ENCODE measurements around the gene PPHLN1. TPM values are rescaled to one million over a fixed set of nuclear protein-coding genes. Genes with fewer than 3 reads are reported as not detected.

PPHLN1 gene
- total and polyA plus RNA-seq, 2 donors (not counting 1 experiment from before 2014, with no cell fraction given), result 48.8 to 104 TPM

- no peaks in the 10 kb centered on the region for H3K9me3 ChIP-seq (ENCODE audit: control extremely low read depth in 1 of 3, control insufficient read depth in 2 of 3, insufficient read depth in 1 of 3, low read length in 2 of 3)
- TF ChIP-seq CTCF (IDR thresholded peaks at IDR 0.05) (no peak), EZH2 (IDR thresholded peaks at IDR 0.05; ENCODE audit: borderline replicate concordance, insufficient read depth, low read depth, low read length, poor library complexity, severe bottlenecking) (no peak)
- Mint-ChIP-seq H3K27ac (no peak overlapping the region), H3K4me3 (no peak overlapping the region), H3K27me3 (peaks cover 15% of the 10 kb centered on the region), H3K4me1 (peaks cover 8% of the 10 kb centered on the region), H3K9me3 (ENCODE audit: insufficient read depth) (no peaks in the 10 kb centered on the region)
- H3K36me3 ChIP-seq (replicated peaks in 1 of 2; ENCODE audit: control extremely low read depth in 1 of 2, control insufficient read depth in 1 of 2, extremely low read depth in 1 of 2, insufficient read depth in 2 of 2, low read length in 1 of 2), result no peaks in the 10 kb centered on the region
- no peak overlapping the region for H3K4me2 ChIP-seq (replicated peaks; ENCODE audit: low read depth, low read length, poor library complexity, severe bottlenecking)
- H2AFZ ChIP-seq (ENCODE audit: insufficient read depth, low read depth, low read length, poor library complexity, severe bottlenecking), result no peak overlapping the region
- POLR2A ChIA-PET, result no interaction called here
- no peak for DNase-seq
- no peak overlapping the region for H3K4me3 ChIP-seq (ENCODE audit: control extremely low read depth in 1 of 5, extremely low read depth in 1 of 5, insufficient read depth in 1 of 5, low read depth in 2 of 5, low read length in 4 of 5)
- H3K27ac ChIP-seq (ENCODE audit: low read length in 2 of 2), result no peak overlapping the region
- CTCF ChIA-PET, result no interaction called here
- H3K27me3 ChIP-seq (replicated peaks in 1 of 4; ENCODE audit: control extremely low read depth in 1 of 4, control insufficient read depth in 3 of 4, insufficient read depth in 4 of 4, low read length in 3 of 4), result peaks cover 0 to 2% (median 0%) of the 10 kb centered on the region in 4 experiments
- no peaks in the 10 kb centered on the region for H3K79me2 ChIP-seq (ENCODE audit: control insufficient read depth, insufficient read depth, low read length)
- H3K4me1 ChIP-seq (ENCODE audit: control insufficient read depth in 2 of 2, insufficient read depth in 2 of 2, low read length in 2 of 2), result peaks cover 6 to 8% of the 10 kb centered on the region in 2 donors
- intact Hi-C loops (cut with micrococcal nuclease), result no loop called here
- H3K9ac ChIP-seq (ENCODE audit: low read length), result no peak overlapping the region
- no peak for ATAC-seq (ENCODE audit: low read depth)
- no CpG with 5 or more reads among the region's 3 CpGs for WGBS (ENCODE audit: insufficient coverage)
- no peaks in the 10 kb centered on the region for H4K20me1 ChIP-seq (ENCODE audit: control insufficient read depth, insufficient read depth, low read length, poor library complexity, severe bottlenecking)
Observed at GRCh38 chr12:42281278-42281677, 44.7 kb upstream of the PPHLN1 start.

- H3K27ac ChIP-seq (ENCODE audit: low read length in 2 of 2), result no peak overlapping the region
- Mint-ChIP-seq H3K4me1 (peaks cover 8% of the 10 kb centered on the region), H3K9me3 (ENCODE audit: insufficient read depth) (no peaks in the 10 kb centered on the region), H3K27ac (no peak overlapping the region), H3K27me3 (peaks cover 12% of the 10 kb centered on the region), H3K4me3 (no peak overlapping the region)
- POLR2A ChIA-PET, result no interaction called here
- ATAC-seq (ENCODE audit: low read depth), result no peak
- peaks cover 0 to 2% (median 0%) of the 10 kb centered on the region in 4 experiments for H3K27me3 ChIP-seq (replicated peaks in 1 of 4; ENCODE audit: control extremely low read depth in 1 of 4, control insufficient read depth in 3 of 4, insufficient read depth in 4 of 4, low read length in 3 of 4)
- DNase-seq, result no peak
- no peaks in the 10 kb centered on the region for H3K9me3 ChIP-seq (ENCODE audit: control extremely low read depth in 1 of 3, control insufficient read depth in 2 of 3, insufficient read depth in 1 of 3, low read length in 2 of 3)
- no peaks in the 10 kb centered on the region for H4K20me1 ChIP-seq (ENCODE audit: control insufficient read depth, insufficient read depth, low read length, poor library complexity, severe bottlenecking)
- no peaks in the 10 kb centered on the region for H3K79me2 ChIP-seq (ENCODE audit: control insufficient read depth, insufficient read depth, low read length)
- CTCF ChIA-PET, result interaction anchor here (1.3 kb wide), 1 partner anchor 50 kb away, joined by 3 read pairs; no protein-coding TSS in a partner anchor
- H2AFZ ChIP-seq (ENCODE audit: insufficient read depth, low read depth, low read length, poor library complexity, severe bottlenecking), result no peak overlapping the region
- no peak overlapping the region for H3K4me3 ChIP-seq (ENCODE audit: control extremely low read depth in 1 of 5, extremely low read depth in 1 of 5, insufficient read depth in 1 of 5, low read depth in 2 of 5, low read length in 4 of 5)
- WGBS (ENCODE audit: insufficient coverage), result 94% methylated on average over 3 of the region's 3 CpGs
- H3K4me2 ChIP-seq (replicated peaks; ENCODE audit: low read depth, low read length, poor library complexity, severe bottlenecking), result no peak overlapping the region
- TF ChIP-seq CTCF (IDR thresholded peaks at IDR 0.05) (no peak), EZH2 (IDR thresholded peaks at IDR 0.05; ENCODE audit: borderline replicate concordance, insufficient read depth, low read depth, low read length, poor library complexity, severe bottlenecking) (no peak)
- H3K36me3 ChIP-seq (replicated peaks in 1 of 2; ENCODE audit: control extremely low read depth in 1 of 2, control insufficient read depth in 1 of 2, extremely low read depth in 1 of 2, insufficient read depth in 2 of 2, low read length in 1 of 2), result no peaks in the 10 kb centered on the region
- intact Hi-C loops (cut with micrococcal nuclease), result no loop called here
- H3K4me1 ChIP-seq (ENCODE audit: control insufficient read depth in 2 of 2, insufficient read depth in 2 of 2, low read length in 2 of 2), result peaks cover 6 to 8% of the 10 kb centered on the region in 2 donors
- no peak overlapping the region for H3K9ac ChIP-seq (ENCODE audit: low read length)
Observed at GRCh38 chr12:42281844-42282243, 44.1 kb upstream of the PPHLN1 start.

Measured in B cell (primary cell).